Fibroblast of lung (primary cell): Measurements from ENCODE around the gene PDSS2.

Source experiments
- EZH2 ChIP-seq: IDR thresholded peaks from 2 replicates; pipeline ENCODE4 v1.5.1; 2012; ENCODE audit warnings: low read length, control low read depth, mild to moderate bottlenecking; ENCODE audit errors: missing control alignments
- TF ChIP-seq, protein P1 (sequence below), 2 donors: IDR thresholded peaks in 1 of 2; conservative IDR thresholded peaks in 1 of 2; 1 replicate in 1 of 2; 2 replicates in 1 of 2; pipeline ENCODE4 v1.5.1; 2011 to 2012; ENCODE audit warnings: low read length in 2 of 2, control low read depth in 1 of 2, inconsistent platforms in 1 of 2, low read depth in 1 of 2, mild to moderate bottlenecking in 1 of 2

DNA sequence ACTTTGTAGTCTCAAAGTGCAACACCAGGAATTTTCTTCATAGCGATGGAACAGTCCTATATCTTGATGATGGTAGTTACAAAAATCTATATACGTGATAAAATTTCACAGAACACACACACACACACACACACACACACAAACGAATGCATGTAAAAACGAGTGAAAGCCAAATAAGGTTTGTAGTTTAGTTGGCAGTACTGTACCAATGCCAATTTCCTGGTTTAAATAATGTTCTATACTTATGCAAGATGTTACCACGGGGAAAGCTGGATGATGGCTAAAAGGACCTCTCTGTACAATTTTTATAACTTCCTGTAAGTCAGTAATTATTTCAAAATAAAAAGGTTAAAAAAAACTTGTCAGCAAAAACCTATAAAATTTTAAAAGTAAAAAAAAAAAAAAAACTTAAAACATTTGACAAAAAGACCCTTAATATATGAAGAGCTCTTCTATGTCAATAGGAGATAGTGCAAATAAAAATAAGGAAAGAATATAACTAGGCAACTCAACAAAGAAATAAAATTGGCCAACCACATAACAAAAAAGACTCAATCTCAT lies 37.6 kb downstream of the PDSS2 start:
- TF ChIP-seq, protein P1, sequence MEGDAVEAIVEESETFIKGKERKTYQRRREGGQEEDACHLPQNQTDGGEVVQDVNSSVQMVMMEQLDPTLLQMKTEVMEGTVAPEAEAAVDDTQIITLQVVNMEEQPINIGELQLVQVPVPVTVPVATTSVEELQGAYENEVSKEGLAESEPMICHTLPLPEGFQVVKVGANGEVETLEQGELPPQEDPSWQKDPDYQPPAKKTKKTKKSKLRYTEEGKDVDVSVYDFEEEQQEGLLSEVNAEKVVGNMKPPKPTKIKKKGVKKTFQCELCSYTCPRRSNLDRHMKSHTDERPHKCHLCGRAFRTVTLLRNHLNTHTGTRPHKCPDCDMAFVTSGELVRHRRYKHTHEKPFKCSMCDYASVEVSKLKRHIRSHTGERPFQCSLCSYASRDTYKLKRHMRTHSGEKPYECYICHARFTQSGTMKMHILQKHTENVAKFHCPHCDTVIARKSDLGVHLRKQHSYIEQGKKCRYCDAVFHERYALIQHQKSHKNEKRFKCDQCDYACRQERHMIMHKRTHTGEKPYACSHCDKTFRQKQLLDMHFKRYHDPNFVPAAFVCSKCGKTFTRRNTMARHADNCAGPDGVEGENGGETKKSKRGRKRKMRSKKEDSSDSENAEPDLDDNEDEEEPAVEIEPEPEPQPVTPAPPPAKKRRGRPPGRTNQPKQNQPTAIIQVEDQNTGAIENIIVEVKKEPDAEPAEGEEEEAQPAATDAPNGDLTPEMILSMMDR (conservative IDR thresholded peaks at IDR 0.05 in 1 of 2, IDR thresholded peaks at IDR 0.05 in 1 of 2; ENCODE audit: low read depth in 1 of 2, low read length in 2 of 2), result no peak
- no peak for TF ChIP-seq EZH2
